SK-N-SH (cell line): ENCODE data around the gene PRM3.

Experiments
- CHD2 ChIP-seq: fragments of 150-350 bp; IDR thresholded peaks from 2 replicates; pipeline ENCODE4 v1.6.1; 2018; ENCODE audit warnings: low read length; ENCODE audit not compliant: partially characterized antibody
- EZH2phosphoT487 ChIP-seq: fragments of 200-600 bp; sonication (generic); IDR thresholded peaks from 2 replicates; pipeline ENCODE4 v1.6.1; 2017; ENCODE audit warnings: low read depth, mixed run types, mild to moderate bottlenecking, antibody characterized with exemption, moderate library complexity, borderline replicate concordance
- FOXM1 ChIP-seq: IDR thresholded peaks from 2 replicates; pipeline ENCODE4 v1.4.0; 2012; ENCODE audit warnings: low read depth, mild to moderate bottlenecking
- RFX5 ChIP-seq: IDR thresholded peaks from 2 replicates; pipeline ENCODE4 v1.6.1; 2012; ENCODE audit warnings: mild to moderate bottlenecking, improper control_type of control experiment, low read length
- TF ChIP-seq, protein P1 (sequence below): IDR thresholded peaks from 2 replicates; pipeline ENCODE4; 2012
- TF ChIP-seq, protein P2 (sequence below): IDR thresholded peaks from 2 replicates; pipeline ENCODE4 v1.4.0; 2012; ENCODE audit warnings: low read depth, borderline replicate concordance

DNA sequence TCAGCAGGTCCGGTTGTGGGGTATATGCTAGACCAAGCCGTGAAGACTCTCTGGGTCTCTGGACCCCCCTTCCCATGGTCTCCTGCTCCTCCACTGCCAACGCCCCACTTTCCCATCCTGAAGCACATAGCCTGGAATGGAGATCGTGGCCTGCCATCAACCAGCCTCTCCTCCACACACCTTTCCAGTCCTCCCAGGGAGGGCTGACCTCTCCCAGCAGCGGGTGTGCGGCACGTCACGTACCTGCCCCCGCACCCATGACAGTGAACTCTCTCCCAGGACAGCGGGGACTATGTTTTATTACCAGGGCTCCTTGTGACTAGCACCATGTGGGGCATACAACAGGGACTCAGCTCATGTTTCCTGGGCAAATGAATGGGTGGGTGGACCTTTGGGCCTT, 1.8 kb downstream of the PRM3 start:
- TF ChIP-seq EZH2phosphoT487: no peak
- TF ChIP-seq CHD2: no peak
- TF ChIP-seq, protein P1, sequence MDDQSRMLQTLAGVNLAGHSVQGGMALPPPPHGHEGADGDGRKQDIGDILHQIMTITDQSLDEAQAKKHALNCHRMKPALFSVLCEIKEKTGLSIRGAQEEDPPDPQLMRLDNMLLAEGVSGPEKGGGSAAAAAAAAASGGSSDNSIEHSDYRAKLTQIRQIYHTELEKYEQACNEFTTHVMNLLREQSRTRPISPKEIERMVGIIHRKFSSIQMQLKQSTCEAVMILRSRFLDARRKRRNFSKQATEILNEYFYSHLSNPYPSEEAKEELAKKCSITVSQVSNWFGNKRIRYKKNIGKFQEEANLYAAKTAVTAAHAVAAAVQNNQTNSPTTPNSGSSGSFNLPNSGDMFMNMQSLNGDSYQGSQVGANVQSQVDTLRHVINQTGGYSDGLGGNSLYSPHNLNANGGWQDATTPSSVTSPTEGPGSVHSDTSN: no peak
- no peak for TF ChIP-seq RFX5
- TF ChIP-seq FOXM1: no peak
- TF ChIP-seq, protein P2, sequence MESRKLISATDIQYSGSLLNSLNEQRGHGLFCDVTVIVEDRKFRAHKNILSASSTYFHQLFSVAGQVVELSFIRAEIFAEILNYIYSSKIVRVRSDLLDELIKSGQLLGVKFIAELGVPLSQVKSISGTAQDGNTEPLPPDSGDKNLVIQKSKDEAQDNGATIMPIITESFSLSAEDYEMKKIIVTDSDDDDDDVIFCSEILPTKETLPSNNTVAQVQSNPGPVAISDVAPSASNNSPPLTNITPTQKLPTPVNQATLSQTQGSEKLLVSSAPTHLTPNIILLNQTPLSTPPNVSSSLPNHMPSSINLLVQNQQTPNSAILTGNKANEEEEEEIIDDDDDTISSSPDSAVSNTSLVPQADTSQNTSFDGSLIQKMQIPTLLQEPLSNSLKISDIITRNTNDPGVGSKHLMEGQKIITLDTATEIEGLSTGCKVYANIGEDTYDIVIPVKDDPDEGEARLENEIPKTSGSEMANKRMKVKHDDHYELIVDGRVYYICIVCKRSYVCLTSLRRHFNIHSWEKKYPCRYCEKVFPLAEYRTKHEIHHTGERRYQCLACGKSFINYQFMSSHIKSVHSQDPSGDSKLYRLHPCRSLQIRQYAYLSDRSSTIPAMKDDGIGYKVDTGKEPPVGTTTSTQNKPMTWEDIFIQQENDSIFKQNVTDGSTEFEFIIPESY: no peak
